ENCODE results near the gene C2CD4B.

C2CD4B gene

GRCh38 chr15:62147149-62147548 lies 17.9 kb downstream of the C2CD4B start:
- no peak for DNase-seq

GRCh38 chr15:62145015-62145735 lies 19.9 kb downstream of the C2CD4B start:
- DNase-seq = no peak

GRCh38 chr15:62142736-62143135 lies 22.3 kb downstream of the C2CD4B start:
- no peak for DNase-seq

GRCh38 chr15:62141643-62142588 lies 23.2 kb downstream of the C2CD4B start:
- DNase-seq = no peak

- DNase-seq = no peak
Observed at GRCh38 chr15:62141200-62141599, 23.9 kb downstream of the C2CD4B start.

GRCh38 chr15:62138124-62138523 lies 27.0 kb downstream of the C2CD4B start:
- no peak for DNase-seq

GRCh38 chr15:62136911-62137865 lies 27.9 kb downstream of the C2CD4B start:
- no peak for DNase-seq

GRCh38 chr15:62135532-62136134 lies 29.5 kb downstream of the C2CD4B start:
- no peak for DNase-seq

GRCh38 chr15:62133141-62133540 lies 31.9 kb downstream of the C2CD4B start:
- no peak for DNase-seq

- no peak for DNase-seq
Observed at GRCh38 chr15:62128916-62129315, 36.2 kb downstream of the C2CD4B start.

GRCh38 chr15:62126364-62126763 lies 38.7 kb downstream of the C2CD4B start:
- no peak for DNase-seq

GRCh38 chr15:62125773-62126172 lies 39.3 kb downstream of the C2CD4B start:
- DNase-seq = peak; percentile 38

GRCh38 chr15:62124973-62125303 lies 40.1 kb downstream of the C2CD4B start:
- no peak for DNase-seq

GRCh38 chr15:62124176-62124972 lies 40.7 kb downstream of the C2CD4B start:
- DNase-seq = peak; percentile 31

- no peak for DNase-seq
Observed at GRCh38 chr15:62122249-62122648, 42.8 kb downstream of the C2CD4B start.

GRCh38 chr15:62121273-62122015 lies 43.6 kb downstream of the C2CD4B start:
- DNase-seq = no peak

GRCh38 chr15:62120776-62121175 lies 44.3 kb downstream of the C2CD4B start:
- DNase-seq = no peak

- no peak for DNase-seq
Observed at GRCh38 chr15:62119874-62120273, 45.2 kb downstream of the C2CD4B start.

GRCh38 chr15:62119227-62119864 lies 45.7 kb downstream of the C2CD4B start:
- DNase-seq = no peak

GRCh38 chr15:62118520-62119226 lies 46.4 kb downstream of the C2CD4B start:
- no peak for DNase-seq

All from COR-L47 (cell line).